ENCODE results near the gene SUPT20H. TPM values are rescaled to one million over a fixed set of nuclear protein-coding genes. Genes with fewer than 3 reads are reported as not detected.

Gene SUPT20H
- total and polyA plus RNA-seq, 2 donors from 2014 or later: 20.7 to 61.6 TPM

DNA sequence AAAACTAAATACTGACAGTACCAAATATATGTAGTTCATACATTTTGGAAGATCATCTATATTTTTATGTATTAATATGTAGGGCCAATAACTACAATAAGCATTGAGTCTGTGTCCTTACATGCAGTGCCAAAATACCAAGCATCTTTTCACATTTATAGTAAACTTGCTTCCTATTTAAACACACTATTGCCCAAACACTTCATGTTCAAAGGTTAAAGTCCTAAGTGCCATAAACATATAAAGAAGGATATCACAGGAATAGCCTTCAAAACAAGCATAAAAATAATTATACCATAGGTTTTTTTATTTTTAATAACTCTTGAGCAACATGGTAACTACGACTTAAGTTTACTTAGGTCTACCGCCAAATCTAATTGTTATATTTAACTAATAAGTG, 31.8 kb downstream of the SUPT20H start:
- Histone ChIP-seq H3K9me3 (ENCODE audit: control insufficient read depth in 2 of 3, insufficient read depth in 1 of 3, low read length in 3 of 3) (no peaks in the 10 kb centered on the region), H3K4me1 (ENCODE audit: control insufficient read depth in 2 of 3, insufficient read depth in 2 of 3, low read depth in 1 of 3, low read length in 3 of 3) (no peaks in the 10 kb centered on the region), H3K9ac (ENCODE audit: low read length in 3 of 3) (no peak overlapping the region), H3K4me3 (ENCODE audit: low read length in 3 of 3) (no peak overlapping the region), H3K27ac (ENCODE audit: low read depth in 2 of 2, low read length in 2 of 2) (no peak overlapping the region), H3K27me3 (ENCODE audit: control insufficient read depth, insufficient read depth, low read length) (no peaks in the 10 kb centered on the region), H3K36me3 (ENCODE audit: control insufficient read depth in 2 of 3, insufficient read depth in 3 of 3, low read length in 3 of 3) (peaks cover 16 to 61% (median 38%) of the 10 kb centered on the region in 3 donors)
- DNase-seq (no peak), FAIRE-seq (no peak)
- intact Hi-C loops (cut with DNase I): no loop called here
- TF ChIP-seq, protein P1, sequence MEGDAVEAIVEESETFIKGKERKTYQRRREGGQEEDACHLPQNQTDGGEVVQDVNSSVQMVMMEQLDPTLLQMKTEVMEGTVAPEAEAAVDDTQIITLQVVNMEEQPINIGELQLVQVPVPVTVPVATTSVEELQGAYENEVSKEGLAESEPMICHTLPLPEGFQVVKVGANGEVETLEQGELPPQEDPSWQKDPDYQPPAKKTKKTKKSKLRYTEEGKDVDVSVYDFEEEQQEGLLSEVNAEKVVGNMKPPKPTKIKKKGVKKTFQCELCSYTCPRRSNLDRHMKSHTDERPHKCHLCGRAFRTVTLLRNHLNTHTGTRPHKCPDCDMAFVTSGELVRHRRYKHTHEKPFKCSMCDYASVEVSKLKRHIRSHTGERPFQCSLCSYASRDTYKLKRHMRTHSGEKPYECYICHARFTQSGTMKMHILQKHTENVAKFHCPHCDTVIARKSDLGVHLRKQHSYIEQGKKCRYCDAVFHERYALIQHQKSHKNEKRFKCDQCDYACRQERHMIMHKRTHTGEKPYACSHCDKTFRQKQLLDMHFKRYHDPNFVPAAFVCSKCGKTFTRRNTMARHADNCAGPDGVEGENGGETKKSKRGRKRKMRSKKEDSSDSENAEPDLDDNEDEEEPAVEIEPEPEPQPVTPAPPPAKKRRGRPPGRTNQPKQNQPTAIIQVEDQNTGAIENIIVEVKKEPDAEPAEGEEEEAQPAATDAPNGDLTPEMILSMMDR (IDR thresholded peaks at IDR 0.05; ENCODE audit: borderline replicate concordance, extremely low read depth, insufficient read depth): no peak

DNA sequence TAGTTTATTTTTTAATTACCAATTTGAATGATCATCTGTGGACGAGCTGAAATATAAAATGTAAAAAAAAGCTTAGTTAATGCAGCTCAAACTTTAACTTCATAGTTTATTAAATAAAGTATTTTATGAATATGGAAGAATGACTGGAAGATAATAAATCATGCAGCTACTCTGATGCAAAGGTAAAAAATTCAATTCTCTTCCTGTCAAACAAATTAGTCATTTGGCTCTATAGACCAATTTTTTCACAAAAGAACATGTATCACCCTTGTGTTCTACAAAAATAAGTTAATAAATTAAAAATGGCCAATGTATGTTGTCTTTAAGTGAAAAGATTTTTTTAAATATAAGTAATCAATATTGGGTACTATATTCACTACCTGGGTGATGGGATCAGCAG, 32.7 kb downstream of the SUPT20H start:
- TF ChIP-seq, protein P1 (IDR thresholded peaks at IDR 0.05; ENCODE audit: borderline replicate concordance, extremely low read depth, insufficient read depth): no peak
- intact Hi-C loops (cut with DNase I): no loop called here
- Histone ChIP-seq H3K36me3 (ENCODE audit: control insufficient read depth in 2 of 3, insufficient read depth in 3 of 3, low read length in 3 of 3) (peaks cover 16 to 61% (median 37%) of the 10 kb centered on the region in 3 donors), H3K9me3 (ENCODE audit: control insufficient read depth in 2 of 3, insufficient read depth in 1 of 3, low read length in 3 of 3) (no peaks in the 10 kb centered on the region), H3K4me1 (ENCODE audit: control insufficient read depth in 2 of 3, insufficient read depth in 2 of 3, low read depth in 1 of 3, low read length in 3 of 3) (no peaks in the 10 kb centered on the region), H3K4me3 (ENCODE audit: low read length in 3 of 3) (no peak overlapping the region), H3K27ac (ENCODE audit: low read depth in 2 of 2, low read length in 2 of 2) (no peak overlapping the region), H3K27me3 (ENCODE audit: control insufficient read depth, insufficient read depth, low read length) (no peaks in the 10 kb centered on the region), H3K9ac (ENCODE audit: low read length in 3 of 3) (no peak overlapping the region)
- DNase-seq: no peak
- peak; percentile 59 for FAIRE-seq

DNA sequence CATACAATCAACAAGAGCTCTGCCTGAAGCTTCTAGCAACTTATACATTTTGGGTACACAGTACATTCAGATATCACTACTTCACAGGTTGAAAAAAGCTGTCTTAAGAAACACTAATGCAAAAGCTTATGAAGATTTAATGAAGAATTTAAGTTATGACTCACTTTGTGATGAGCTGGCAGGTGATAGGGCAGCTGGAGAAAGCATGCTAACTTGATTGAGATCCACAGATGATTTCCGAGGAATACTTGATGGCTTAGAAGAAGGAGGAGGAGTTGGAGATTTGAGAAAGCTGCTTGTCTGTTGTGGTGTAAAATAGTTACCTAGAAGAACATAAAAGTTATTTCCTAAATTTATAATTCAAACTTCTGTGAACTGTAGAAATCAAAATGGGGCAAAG, 35.6 kb downstream of the SUPT20H start:
- peaks cover 15 to 63% (median 39%) of the 10 kb centered on the region in 3 donors for H3K36me3 ChIP-seq (ENCODE audit: control insufficient read depth in 2 of 3, insufficient read depth in 3 of 3, low read length in 3 of 3)
- H3K27ac ChIP-seq (ENCODE audit: low read depth in 2 of 2, low read length in 2 of 2): no peak overlapping the region
- H3K27me3 ChIP-seq (ENCODE audit: control insufficient read depth, insufficient read depth, low read length): no peaks in the 10 kb centered on the region
- no peak overlapping the region for H3K4me3 ChIP-seq (ENCODE audit: low read length in 3 of 3)
- H3K4me1 ChIP-seq (ENCODE audit: control insufficient read depth in 2 of 3, insufficient read depth in 2 of 3, low read depth in 1 of 3, low read length in 3 of 3): no peaks in the 10 kb centered on the region
- intact Hi-C loops (cut with DNase I): no loop called here
- no peak overlapping the region for H3K9ac ChIP-seq (ENCODE audit: low read length in 3 of 3)
- DNase-seq: no peak
- no peak for FAIRE-seq
- TF ChIP-seq, protein P1 (IDR thresholded peaks at IDR 0.05; ENCODE audit: borderline replicate concordance, extremely low read depth, insufficient read depth): no peak
- H3K9me3 ChIP-seq (ENCODE audit: control insufficient read depth in 2 of 3, insufficient read depth in 1 of 3, low read length in 3 of 3): no peaks in the 10 kb centered on the region

DNA sequence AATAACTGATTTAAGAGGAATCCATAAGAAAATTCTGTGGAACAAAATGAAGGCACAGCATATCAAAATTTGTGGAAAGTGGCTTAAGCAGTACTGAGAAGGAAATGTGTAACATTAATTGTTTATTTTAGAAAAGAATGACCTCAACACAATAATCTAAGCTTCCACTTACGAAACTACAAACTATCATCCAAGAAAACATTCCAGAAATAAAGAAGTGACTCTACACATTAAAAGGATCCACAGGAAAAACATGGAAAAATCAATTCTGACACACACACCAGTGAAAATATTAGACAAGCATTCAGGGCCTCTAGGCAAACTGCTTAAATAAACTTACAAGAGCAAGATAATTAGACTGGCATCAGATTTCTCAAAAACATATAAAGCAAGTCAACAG, 44.9 kb downstream of the SUPT20H start:
- intact Hi-C loops (cut with DNase I): no loop called here
- TF ChIP-seq, protein P1 (IDR thresholded peaks at IDR 0.05; ENCODE audit: borderline replicate concordance, extremely low read depth, insufficient read depth): no peak
- DNase-seq (no peak), FAIRE-seq (no peak)
- Histone ChIP-seq H3K27me3 (ENCODE audit: control insufficient read depth, insufficient read depth, low read length) (no peaks in the 10 kb centered on the region), H3K4me1 (ENCODE audit: control insufficient read depth in 2 of 3, insufficient read depth in 2 of 3, low read depth in 1 of 3, low read length in 3 of 3) (no peaks in the 10 kb centered on the region), H3K27ac (ENCODE audit: low read depth in 2 of 2, low read length in 2 of 2) (no peak overlapping the region), H3K9ac (ENCODE audit: low read length in 3 of 3) (no peak overlapping the region), H3K9me3 (ENCODE audit: control insufficient read depth in 2 of 3, insufficient read depth in 1 of 3, low read length in 3 of 3) (no peaks in the 10 kb centered on the region), H3K36me3 (ENCODE audit: control insufficient read depth in 2 of 3, insufficient read depth in 3 of 3, low read length in 3 of 3) (peaks cover 1 to 38% (median 27%) of the 10 kb centered on the region in 3 donors), H3K4me3 (ENCODE audit: low read length in 3 of 3) (no peak overlapping the region)
